GM18499 (cell line): ENCODE measurements around the gene DENND11.

Experiments used
- ATAC-seq: cut with Tn5 transposase; IDR thresholded peaks from one replicate; pipeline ENCODE4 v1.9.1; 2021; ENCODE audit warnings: moderate number of reproducible peaks; ENCODE audit not compliant: insufficient read depth, unreplicated experiment

Gene DENND11

DNA sequence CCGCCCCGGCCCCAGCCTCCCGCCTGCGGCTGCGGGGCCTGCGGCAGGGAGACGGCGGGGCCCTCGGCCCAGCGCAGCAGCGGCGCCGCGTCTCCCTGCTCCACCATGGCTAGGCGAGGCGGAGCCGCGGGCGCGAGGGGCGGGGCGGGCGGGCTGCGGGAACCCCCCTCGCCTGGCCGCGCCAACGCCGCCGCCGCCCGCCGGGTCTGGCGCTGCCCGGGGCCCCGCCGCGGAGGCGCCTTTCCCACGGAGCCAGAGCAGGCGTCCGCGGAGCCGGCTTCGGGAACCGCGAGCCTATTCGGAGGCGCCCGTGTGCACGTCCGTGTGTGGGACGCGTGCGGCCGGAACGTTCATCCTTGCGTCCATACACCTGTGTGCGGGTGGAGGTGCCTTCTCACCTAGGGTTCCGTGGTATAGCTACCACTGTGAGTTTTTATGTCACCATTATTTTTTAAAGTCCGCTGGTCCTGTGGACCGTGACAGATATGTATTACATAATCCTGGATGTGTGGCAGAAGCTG, at the start of gene DENND11:
Gene DENND11, minus strand, starts transcription at position 120 of the 521 bp plus-strand sequence. Its CDS starts 13 bp downstream, at position 107.
- ATAC-seq, result peak; percentile 33

GRCh38 chr7:141748396-141748795, 46.4 kb upstream of the DENND11 start:
- no peak for ATAC-seq

DNA sequence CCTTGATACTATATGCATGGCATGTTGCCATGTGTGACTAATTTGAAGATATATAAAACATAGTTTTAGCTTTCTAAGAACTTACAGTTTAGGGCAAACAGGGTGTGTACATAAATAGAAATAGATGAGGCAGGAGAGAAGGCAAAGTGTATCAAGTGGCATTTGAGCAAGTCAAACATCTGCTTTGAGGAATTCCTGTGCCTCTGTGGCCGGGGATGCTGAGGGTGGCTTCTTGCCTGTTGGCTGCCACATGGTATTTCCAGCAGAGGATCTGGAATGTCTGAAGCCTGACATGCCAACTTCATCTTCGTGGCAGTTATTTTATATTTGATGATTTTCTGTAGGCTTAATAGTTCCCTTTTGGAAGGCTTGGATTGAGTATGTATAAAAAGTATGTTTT, 42.2 kb upstream of the DENND11 start:
- no peak for ATAC-seq

DNA sequence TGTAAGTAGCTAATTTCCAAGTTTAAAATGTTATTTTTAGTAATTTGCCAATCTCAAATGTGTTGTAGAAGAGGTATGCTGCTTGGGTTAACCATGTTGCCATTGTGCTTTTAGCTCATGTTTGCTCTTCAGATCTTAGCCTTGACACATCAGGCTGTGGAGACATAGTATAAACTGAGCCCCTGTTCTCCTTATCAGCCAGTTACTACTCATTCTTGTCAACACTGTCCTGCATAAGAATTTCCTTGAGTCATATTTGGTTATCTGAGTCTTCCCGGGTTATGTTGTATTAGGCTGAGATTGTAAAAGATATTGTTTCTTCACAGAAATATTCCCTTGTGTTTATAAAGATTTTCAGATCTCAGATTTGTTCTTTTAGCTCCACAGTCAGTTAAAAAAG, 40.3 kb upstream of the DENND11 start:
- ATAC-seq, result no peak

- no peak for ATAC-seq
Measured at GRCh38 chr7:141739250-141739649, 37.3 kb upstream of the DENND11 start.

DNA sequence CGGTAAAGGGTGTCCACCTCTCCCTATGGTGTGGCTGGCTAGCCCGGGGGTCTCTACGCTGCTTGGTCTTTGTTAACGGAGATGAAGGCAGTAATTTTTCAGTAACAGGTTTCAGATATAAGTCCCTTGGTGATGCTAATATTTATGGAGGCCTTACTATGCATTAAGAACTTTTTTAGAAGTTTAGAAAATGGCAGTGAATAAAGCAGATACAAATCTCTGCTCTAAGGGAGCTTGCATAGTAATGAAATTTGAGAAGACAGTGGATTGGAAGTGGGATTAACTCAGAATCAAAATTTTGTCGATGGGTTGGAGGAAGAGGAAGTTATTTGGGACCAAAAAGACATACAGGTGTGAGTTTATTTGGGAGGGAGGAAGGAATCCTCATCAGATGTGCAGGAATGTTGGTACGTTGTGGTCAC, 36.6 kb upstream of the DENND11 start:
- no peak for ATAC-seq

DNA sequence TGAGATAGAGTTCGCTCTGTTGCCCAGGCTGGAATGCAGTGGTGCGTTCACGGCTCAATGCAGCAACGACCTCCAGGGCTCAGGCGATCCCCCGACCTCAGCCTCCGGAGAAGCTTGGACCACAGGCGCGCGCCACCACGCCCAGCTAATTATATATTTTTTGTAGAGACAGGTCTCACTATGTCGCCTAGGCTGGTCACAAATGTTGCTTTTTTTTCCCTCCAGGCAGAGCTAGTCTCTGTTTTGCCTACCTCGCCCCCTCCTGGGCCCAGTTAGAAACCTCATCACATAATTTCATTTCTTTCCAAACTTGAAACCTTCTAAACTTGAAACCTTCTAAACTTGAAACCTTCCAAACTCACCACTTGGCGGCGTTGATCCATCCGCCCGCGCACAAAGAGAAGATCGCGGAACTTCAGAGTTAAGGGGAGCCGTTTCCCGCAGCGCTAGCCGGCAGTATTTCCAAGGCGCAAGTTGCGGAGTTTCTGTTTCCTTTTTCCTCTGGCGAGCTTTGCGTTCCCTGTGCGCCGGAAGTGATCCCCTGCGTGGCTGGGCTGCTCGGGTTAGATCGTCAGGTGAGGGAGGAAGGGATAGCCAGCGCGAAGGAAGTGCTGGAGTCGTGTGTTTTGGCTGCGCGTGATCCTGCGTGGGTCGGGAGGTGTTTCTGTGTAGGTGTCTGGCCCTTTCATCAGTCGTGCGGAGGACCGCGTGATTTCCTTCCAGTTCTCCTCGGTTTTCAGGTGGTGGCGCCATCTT, 36.0 kb upstream of the DENND11 start, which contains the start of gene SSBP1:
Gene SSBP1, plus strand, starts transcription at position 523 of the 756 bp plus-strand sequence. CDS start 809 bp downstream, outside the sequence.
- peak; percentile 85 for ATAC-seq

GRCh38 chr7:141737118-141737835, 35.3 kb upstream of the DENND11 start:
- ATAC-seq, result no peak

GRCh38 chr7:141731476-141732149, 29.6 kb upstream of the DENND11 start:
- no peak for ATAC-seq

DNA sequence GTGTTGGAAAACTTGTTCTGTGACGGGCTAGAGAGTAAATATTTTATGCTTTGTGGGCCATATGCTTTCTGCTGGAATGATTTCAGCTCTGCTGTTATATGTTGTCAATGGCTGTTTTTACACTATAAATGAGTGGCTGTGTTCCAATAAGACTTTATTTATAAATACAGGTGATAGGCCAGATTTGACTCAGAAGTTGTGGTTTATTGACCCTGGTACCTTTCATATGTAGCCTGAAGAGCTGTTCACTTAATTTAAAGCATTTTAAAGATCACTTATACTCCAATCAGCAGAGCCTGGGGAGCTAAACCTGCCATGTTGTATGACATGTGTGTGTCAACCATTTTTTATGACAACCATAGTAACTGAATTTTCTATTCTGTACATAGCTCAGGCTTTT, 27.1 kb upstream of the DENND11 start:
- ATAC-seq, result no peak

GRCh38 chr7:141722529-141722928, 20.6 kb upstream of the DENND11 start:
- no peak for ATAC-seq

DNA sequence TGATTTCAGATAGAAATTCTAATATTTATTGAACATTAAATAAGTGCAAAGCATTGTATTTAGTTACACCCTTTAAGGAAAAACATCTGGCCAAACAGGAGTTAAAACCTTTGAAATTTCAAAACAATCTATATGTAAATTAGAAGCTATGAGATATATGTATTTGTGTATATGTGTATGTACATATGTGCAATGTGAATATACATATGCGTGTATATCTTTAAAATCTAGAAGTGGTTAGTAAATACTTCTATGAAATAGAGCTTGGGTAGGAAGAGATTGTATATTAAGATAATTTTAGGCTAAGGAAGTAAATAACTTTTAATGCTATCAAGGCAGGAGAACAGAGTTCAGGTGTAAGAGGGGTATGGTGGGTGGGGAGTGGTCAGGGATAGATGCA, 15.5 kb upstream of the DENND11 start:
- no peak for ATAC-seq

- ATAC-seq, result no peak
Measured at GRCh38 chr7:141715794-141716689, 14.1 kb upstream of the DENND11 start.

DNA sequence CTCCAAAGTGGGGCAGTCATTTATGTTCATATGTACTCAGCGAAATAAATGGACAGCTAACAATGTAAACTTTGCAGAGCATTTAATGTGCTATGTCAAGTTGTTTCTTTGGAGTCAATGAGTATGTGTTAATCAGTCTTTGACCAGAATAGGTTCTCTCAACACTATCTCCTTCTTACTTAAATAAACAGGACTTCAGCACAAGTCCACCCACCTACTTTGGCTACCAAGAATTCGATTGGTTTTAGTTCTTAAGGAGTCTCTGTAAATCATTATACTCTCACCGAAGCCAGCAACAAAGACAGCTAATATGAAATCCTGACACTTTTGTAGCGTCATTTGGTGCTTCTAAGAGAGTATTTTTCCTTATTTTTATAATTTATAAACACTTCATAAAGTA, 13.1 kb upstream of the DENND11 start:
- no peak for ATAC-seq

- ATAC-seq, result no peak
Measured at GRCh38 chr7:141714571-141714970, 12.6 kb upstream of the DENND11 start.

- no peak for ATAC-seq
Measured at GRCh38 chr7:141713890-141714289, 11.9 kb upstream of the DENND11 start.

- ATAC-seq, result no peak
Measured at GRCh38 chr7:141712603-141713255, 10.8 kb upstream of the DENND11 start.

DNA sequence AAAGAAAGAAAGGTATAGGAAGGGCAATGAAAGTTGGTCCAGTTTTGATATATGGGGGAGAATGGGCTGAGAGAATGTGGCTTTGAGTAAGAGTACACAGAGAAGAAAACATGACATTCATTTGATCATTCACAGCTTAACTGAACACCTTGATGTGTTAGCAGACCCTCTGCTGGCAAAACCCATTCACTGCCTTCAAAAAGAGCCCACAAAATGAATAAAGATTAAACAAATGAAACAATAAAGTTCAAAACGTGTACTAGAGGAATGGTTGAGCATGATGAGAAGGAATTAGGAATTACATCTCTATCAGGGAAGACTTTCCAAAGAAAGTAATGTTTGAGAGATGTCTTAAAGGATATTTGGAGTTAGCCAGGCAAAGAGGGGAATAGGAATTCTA, 8.3 kb upstream of the DENND11 start:
- no peak for ATAC-seq

DNA sequence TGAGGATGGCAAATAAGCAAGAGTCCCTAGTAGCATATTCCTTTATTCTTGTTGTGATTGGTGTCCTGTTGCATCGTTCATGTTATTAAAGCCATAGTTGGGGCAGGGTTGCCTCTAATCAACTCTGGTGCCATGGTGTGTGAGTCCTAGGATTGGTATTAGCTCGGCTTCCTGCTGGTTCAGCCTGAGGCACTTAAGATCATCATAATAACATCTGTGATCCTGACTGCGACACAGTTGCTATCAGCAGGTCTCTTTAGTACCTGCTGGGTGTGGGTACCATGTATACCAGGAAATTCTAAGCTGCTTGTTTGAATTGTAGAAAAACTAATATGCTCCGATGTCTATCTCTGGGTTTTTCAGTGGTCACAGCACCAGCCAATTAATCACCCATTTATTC, 7.8 kb upstream of the DENND11 start:
- ATAC-seq, result no peak
